Pulmonary artery endothelial cell (primary cell): Measurements from ENCODE around the gene KMT2C. TPM values are rescaled to one million over a fixed set of nuclear protein-coding genes. Genes with fewer than 3 reads are reported as not detected.
"Not testable (repeated sequence)": the region's sequence is repeated elsewhere in the genome, so short reads cannot be mapped to it uniquely, and the experiment has no call there.

ENCODE experiments used
- DNase-seq: peaks from one replicate; pipeline ENCODE4 v3.0.0-alpha.2; 2011; ENCODE audit warnings: low read depth, low spot score
- total RNA-seq: library from RNA; depleted of rRNA; stranded (reverse); fragments of >200 nt; gene quantifications from 2 replicates; pipeline ENCODE4 v1.2.3, GENCODE V29; 2014

The KMT2C gene
- total RNA-seq, 1 donor from 2014 or later, result 22.4 TPM

DNA sequence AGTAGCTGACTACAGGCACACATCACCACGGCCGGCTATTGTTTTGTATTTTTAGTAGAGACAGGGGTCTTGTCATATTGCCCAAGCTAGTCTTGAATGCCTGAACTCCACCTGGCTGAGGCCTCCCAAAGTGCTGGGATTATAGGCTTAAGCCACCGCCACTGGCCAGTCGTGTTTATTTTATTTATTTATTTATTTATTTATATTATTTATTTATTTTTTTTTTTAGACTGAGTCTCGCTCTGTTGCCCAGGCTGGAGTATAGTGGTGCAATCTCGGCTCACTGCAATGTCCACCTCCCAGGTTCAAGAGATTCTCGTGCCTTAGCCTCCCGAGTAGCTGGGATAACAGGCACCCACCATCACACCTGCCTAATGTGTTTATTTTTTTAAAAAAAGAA is 6.0 kb upstream of the KMT2C start:
- not testable (repeated sequence) for DNase-seq

DNA sequence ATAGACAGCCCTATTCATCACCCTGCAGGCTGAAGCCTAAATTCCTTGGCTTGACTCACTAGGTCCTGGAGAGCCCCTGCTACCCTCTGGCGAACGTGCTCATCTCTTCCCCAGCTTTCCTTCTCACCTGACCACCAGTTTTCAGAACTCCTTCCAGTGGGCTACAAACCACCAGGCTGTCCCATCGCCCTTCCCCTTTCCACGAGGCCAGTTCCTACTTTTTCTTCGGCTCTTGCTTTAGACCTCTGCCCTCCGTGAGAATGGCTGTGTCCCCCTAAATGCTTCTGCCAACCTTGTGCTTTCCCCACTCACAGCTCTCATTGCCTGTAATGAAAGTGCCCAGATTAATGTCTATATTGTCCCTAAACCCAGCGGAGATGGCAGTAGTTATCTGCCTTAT is 5.4 kb upstream of the KMT2C start:
- DNase-seq, result not testable (repeated sequence)

DNA sequence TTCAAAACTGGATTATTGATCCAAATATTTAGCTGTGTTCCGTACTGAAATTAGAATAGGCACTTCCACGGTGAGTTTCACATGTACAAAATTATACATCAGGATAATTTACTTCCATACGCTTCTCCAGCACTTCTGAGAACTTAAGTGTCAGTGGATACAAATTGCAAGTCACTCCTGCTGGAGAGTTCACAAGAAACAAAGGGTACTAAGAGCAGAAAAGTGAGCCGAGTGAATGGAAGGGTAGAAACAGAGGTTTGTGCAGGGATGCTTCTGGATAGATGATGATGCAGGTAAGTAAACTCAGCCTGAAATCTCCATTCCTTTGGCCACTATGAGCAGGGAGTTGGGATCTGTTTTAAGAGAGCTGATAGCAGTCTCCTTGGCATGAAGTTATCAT is 2.2 kb upstream of the KMT2C start:
- DNase-seq, result not testable (repeated sequence)

DNA sequence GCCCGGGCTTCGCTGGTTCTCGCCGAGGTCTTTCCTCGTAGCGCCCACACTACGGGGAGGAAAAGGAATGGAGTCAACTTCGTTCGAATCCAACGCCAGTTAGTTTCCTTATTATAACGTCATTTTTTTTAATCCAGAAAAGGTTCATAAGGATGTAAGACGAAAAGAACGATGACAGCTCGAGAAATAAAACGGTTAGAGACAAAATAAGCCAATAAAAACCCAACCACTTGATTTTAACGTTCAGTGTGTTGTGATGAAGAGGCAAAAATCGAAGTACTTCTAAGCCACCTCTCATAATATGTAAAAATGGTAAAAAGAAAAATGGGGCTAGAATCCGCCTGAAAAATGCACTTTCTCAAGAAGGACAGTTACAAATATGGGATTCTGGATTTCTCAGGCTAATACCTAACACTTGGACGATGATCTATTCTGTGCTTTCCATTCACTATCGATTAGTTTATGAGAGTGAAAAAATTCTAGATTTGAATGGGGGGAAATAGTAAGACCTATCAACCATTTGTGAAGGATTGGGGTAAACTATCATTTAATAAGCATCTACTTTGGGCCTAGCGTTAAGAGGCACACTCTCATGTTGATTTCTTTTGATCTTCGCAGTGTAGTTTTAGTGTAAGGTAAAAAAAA is 1.2 kb upstream of the KMT2C start:
- not testable (repeated sequence) for DNase-seq

DNA sequence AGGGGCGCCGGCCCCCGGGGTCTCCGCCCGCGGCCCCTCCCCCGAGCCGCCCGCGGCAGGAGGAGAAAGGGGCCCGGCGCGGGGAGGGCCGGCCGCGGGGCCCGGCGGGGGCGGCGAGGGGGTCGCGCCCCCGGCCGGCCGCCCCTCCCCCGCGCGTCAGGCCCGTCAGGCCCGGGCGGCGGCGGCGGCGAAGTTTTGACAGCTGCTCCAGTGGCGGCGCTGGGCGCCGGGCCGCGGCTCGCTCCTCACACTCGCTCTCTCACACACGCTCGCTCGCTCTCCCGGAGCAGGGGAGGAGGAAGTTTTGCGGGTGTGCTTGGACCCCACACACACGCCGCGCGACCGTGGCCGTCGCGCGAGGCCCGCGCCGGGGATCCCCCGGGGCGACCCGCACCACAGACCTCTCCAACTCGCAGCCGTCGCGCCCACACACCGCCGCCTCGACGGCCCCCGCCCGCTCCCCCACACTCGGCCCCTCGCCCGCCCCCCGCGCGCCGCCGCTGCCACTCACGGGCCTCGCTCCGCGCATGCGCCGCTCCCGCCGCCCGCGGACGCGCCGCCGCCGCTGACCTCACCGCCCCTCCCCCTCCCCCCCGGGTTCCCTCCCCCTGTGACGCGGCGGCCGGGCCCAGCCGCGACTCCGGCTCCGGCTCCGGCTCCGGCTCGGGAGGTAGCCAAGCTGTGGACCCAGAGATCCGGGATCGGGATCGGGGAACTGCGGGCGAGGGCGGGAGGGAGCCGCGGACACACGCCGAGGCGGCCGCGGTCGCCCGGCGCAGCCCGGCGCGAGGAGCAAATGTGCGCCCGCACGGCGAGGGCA is 518 bp upstream of the KMT2C start:
- peak; percentile 63 for DNase-seq

DNA sequence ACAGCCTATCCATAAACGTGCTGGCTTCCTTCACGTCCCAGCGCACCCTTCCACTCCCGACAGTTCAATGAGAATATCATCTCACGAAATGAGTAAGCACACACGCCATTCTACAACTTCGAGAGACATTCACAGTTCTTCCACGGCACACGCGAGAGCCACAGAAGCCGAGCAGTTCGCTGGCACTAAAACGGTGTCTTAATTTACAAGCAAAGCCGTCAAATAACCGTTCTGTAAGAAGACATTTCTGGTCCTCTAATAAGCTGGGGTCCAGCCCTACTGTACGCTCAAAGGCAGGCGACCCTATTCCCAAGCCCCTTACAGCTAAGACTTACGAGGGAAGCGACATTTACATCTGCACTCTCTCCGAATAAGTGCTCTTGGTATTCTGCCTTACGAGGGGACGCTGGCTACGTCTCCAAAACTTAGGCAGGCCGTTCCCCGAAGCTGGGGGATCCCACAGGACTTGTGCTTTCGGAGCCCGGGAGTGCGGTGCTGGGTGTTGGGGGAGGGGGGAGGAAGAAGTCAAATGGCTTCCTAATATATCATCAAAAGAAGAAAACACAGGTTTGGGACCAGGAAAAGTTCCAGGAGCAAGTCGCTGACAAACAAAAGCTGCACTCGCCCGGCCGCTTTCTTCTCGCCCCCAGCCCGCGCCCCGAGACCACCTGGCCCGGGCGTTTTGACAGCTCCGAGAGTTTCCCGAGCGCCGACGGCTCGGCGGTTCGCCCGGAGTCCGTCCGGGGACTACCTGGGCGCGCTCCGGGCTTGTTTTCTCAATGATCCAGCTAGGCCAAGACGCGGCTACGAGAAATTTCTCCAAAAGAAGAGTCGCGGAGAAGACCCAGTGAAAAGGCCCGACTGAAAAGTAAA is 1.1 kb downstream of the KMT2C start:
- DNase-seq, result not testable (repeated sequence)

DNA sequence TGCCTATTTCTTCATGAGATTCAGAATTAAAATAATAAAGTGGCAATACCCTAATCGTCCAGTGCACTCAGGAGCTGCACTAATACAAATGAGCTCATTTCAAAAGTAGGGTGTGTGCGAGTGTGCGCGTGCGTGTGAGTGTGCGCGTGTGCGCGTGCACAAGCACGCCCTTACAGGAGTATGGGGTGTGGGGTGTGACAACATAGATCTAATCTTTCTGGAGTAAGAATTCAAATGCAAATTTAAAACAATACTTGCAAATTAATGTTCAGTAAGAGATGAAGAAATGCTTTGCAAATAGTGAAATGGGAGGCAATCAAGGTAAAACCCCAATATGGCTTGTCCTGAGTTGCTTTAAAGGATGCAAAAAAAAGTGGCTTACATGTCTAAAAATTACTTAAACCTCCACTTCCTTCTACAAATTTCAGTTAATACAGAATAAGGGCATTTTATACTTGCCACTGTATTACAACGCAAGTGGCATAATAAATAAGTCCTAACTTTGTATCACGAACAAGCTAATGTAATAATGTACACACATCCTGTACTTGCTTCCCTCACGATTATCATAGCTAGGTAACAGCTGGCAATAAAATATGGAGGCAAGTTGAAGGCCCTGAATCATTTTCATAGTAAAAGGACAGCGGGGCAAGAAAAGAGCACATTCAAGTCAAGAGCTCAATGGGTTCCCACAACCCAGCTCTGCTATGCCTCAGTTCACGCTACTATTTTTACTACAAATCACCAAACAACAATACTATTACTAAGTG is 1.9 kb downstream of the KMT2C start:
- DNase-seq, result peak; percentile 15

DNA sequence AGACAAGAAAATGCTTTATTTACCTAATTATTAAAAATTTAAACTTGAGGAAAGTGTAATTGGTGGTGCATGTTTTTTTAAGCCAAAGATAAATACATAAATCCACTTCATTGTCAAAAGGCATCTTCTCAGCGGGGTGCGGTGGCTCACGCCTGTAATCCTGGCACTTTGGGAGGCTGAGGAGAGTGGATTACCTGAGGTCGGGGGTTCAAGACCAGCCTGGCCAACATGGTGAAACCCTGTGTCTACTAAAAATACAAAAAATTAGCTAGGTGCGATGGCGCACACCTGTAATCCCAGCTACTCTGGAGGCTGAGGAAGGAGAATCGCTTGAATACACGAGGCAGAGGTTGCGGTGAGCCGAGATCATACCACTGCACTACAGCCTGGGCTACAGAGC is 3.1 kb downstream of the KMT2C start:
- DNase-seq, result not testable (repeated sequence)

DNA sequence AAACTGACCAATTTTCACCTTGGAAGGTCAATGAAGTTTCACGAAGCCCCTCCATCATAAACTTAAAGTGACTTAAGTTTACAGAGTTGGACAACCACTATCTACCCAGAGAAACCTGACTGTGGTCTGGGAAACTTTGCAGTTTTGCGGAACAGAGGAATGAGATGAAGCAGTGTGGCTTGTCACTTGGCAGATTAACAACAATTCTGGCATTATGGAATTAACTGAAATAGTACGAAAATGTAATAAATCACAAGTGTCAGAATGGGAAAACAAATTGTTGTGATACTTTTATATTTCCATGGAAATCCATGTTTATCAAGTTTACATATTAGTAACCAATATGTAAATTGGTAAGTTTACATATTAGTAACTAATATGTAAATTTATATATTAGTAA is 4.9 kb downstream of the KMT2C start:
- no peak for DNase-seq

DNA sequence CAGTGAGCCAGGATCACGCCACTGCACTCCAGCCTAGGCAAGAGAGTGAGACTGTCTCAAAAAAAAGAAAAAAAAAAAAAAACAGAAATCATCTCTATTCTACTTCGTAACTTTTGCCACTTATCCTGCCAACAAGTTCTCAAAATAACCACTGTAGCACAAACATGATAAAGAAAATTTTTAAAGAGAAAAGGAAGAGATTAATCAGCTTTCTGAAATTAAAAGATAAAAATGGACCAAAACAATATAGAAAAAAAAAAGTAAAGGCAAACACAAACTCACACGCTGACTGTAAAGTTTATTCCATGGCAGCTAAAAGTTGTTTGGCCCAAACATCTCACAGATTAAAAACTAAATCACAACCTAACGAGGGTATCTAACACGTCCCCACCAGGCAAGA is 5.7 kb downstream of the KMT2C start:
- not testable (repeated sequence) for DNase-seq

DNA sequence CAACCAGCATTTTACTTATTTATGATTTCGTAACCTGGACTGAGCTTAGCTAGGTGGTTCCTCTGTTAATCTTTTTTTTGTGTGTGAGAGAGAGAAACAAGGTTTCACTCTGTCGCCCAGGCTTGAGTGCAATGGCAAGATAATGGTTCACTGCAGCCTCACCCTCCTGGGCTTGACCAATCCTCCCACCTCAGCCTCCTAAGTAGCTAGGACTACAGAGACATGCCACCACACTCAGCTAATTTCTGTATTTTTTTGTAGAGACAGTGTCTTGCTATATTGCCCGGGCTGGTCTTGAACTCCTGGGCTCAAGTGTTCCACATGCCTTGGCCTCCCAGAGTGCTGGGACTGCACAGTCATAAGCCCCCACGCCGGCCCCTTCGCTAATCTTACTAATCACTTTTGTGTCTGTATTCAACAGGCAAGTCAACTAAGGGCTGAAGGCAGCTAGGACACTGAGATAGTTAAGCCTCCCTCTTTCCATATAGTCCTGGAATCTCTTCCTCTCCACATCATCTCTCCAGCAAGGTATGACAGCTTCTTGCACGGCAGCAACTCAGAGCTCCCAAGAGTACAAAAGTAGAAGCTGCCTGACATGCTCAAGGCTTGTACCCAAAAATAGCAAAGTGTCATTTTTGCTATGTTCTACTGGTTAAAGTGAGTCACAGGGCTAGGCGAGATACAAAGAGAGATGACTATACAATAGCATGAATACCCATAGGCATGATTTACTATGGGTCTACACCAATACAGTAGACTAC is 11.3 kb downstream of the KMT2C start:
- no peak for DNase-seq

DNA sequence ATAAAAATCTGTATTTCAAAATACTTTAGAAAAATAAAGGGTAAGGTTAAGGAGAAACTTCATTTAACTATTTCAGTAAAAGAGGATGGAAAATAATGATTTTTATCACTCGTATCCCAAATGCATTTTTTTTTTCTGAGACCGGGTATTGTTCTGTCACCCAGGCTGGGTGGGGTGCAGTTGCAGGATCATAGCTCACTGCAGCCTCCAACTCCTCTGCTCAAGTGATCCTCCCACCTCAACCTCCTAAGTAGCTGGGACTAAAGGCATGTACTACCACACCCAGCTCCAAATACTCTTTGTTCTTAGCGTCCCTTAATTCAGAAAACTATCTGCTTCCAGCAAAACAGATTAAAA is 11.8 kb downstream of the KMT2C start:
- DNase-seq, result no peak

DNA sequence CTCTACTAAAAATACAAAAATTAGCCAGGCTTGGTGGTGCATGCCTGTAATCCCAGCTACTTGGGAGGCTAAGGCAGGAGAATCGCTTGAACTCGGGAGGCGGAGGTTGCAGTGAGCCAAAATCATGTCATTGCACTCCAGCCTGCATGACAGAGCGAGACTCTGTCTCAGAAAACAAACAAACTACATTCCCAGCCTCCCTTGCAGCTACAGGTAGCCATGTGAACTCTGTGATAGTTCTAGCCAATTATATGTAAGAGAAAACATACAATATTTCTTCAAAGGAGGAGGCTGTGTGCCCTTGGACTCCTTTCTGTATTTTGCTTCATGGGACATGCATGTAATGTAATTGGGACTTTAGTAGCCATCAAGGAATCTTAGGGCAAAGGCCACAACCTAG is 12.6 kb downstream of the KMT2C start:
- DNase-seq, result not testable (repeated sequence)

DNA sequence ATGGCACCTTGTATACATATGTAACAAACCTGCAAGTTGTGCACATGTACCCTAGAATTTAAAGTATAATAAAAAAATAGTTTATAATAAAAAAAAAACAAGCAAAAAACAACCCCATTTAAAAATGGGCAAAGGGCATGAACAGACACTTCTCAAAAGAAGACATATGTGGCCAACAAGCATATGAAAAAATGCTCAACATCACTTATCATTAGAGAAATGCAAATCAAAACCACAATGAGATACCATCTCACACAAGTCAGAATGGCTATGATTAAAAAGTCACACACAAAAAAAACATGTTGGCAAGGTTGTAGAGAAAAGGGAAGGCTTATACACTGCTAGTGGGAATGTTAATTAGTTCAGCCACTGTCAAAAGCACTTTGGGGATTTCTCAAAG is 14.9 kb downstream of the KMT2C start:
- not testable (repeated sequence) for DNase-seq

DNA sequence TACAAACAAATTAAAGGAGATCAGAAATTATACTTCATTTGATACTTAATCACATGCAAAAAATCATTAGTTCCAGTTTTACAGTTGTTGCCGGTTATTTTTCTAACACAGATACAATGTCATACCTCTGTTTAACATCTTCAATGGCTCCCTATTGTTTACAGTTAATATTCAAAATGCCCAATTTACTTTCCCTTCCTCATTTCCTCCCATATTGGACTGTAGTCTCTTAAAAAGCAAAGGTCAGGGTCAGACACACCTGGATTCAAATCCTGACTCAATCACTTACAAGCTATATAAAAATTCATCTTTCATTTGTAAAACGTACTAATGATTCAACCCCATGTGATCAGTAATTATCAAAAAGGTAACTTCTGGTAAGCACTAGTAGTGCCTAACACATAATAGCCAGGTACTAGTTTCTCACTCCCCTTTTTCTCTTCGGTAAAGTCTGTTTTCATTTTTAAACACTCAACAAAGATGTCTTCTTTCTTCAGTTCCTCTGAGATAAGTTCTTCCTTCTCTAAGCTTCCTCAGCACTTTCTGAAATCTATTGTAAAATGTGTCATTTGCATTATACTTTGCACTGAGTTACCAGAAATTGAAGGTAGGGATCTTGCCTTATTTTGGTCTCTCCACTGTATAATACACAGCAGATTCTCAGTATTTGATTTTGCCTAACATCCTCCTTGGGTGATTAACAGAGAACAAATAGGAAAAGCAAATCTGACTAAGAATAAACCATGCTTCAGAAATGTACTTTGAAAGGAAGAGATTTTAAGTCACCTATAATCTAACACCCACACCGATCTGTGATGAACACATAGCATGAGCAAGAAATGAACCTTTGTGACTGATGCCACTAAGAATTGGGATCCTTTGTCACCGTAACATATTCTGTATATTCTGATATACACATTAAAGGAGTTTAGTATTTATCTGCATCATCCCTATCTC is 16.1 kb downstream of the KMT2C start:
- no peak for DNase-seq

DNA sequence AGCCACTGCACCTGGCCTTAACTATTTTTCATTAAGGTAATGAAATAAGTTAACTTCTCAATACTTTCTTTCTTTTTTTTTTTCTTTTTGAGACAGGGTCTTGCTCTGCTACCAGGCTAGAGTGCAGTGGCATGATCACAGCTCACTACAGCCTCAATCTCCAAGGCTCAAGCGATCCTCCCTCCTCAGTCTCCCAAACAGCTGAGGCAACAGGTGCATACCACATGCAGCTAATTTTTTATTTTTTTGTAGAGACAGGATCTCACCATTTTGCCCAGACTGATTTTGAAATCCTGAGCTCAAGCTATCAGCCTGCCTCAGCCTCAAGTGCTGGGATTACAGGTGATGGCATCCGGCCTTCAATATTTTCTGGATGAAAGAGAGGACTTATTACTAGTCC is 21.0 kb downstream of the KMT2C start:
- DNase-seq, result no peak

DNA sequence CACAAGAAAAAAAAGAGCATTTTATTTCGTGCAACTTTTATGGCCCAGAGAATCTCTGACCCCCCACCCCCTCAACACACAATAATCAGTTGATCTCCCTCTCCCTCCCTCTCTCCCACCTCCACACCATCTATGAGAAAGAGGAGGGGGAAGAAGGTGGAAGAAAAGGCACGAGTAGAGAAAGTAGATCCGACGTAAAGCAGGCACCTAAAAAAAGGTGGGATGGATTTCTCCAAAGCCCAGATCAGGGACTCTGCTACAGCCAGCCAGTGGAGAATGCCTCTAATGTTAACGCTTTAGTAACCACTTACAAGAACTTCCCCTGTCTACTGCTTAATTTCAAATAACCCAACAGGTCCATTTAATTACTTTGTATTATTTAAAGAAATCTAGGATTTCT is 24.4 kb downstream of the KMT2C start:
- no peak for DNase-seq

DNA sequence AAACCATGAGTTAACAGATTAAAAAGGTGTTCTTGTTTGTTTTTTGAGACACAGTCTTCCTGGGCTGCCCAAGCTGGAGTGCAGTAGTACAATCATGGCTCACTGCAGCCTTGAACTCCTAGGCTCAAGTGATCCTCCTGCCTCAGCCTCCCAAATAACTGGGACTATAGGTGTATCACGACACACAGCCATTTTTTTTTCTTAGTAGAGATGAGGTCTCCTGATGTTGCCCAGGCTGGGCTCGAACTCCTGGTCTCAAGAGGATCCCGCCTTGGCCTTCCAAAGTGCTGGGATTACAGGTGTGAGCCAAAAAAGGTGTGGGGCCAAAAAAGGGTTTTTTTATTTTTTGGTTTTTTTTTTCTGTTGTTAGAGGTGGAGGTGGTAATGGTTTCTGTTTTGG is 29.3 kb downstream of the KMT2C start:
- no peak for DNase-seq

DNA sequence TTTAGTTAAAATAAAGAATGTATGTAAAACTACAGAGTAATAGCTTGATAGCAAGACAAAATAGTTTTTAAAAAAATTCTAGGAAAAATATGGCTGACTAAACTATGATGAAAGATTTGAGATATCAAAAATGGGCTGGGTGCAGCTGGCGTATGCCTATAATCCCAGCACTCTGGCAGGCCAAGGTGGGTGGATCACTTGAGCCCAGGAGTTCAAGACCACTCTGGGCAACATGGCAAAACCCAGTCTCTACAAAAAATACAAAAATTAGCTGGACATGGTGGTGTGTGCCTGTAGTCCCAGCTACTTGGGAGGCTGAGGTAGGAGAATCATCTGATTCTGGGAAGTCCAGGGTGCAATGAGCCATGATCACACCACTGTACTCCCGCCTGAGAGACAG is 29.8 kb downstream of the KMT2C start:
- DNase-seq, result not testable (repeated sequence)
